Mesendoderm (in vitro differentiated cells): ENCODE results near the gene MATCAP1.
A peak's percentile ranks its signal among the peaks of the same experiment; 100 is the strongest.

Experiments used
- DNase-seq: peaks from one replicate; pipeline ENCODE4 v3.0.0; 2013
- H2AK5ac ChIP-seq: 2 replicates; pipeline ENCODE4 v1.6.1; 2013; ENCODE audit warnings: low read length, inconsistent platforms
- H2BK120ac ChIP-seq: 2 replicates; pipeline ENCODE4 v1.6.1; 2013; ENCODE audit warnings: low read depth, mild to moderate bottlenecking, low read length, moderate library complexity, mixed read lengths
- H2BK15ac ChIP-seq: replicated peaks from 2 replicates; pipeline ENCODE4 v1.6.1; 2013; ENCODE audit warnings: low read depth, mild to moderate bottlenecking, moderate library complexity
- H2BK5ac ChIP-seq: 2 replicates; pipeline ENCODE4 v1.6.1; 2013; ENCODE audit warnings: low read length, inconsistent platforms
- H3K18ac ChIP-seq: 2 replicates; pipeline ENCODE4 v1.6.1; 2013; ENCODE audit warnings: mild to moderate bottlenecking, low read length, mixed read lengths
- H3K23ac ChIP-seq: one replicate; pipeline ENCODE4 v1.6.1; 2013; ENCODE audit warnings: low read length
- H3K27ac ChIP-seq: 2 replicates; pipeline ENCODE4 v1.5.1; 2013; ENCODE audit warnings: low read depth, mild to moderate bottlenecking, inconsistent platforms, low read length, moderate library complexity
- H3K27me3 ChIP-seq: 2 replicates; pipeline ENCODE4 v1.6.1; 2013; ENCODE audit warnings: low read length, control low read depth, mild to moderate bottlenecking, inconsistent platforms; ENCODE audit not compliant: insufficient read depth, poor library complexity
- H3K36me3 ChIP-seq: 2 replicates; pipeline ENCODE4 v1.6.1; 2013; ENCODE audit warnings: low read length, inconsistent platforms; ENCODE audit not compliant: control insufficient read depth, insufficient read depth
- H3K4ac ChIP-seq: one replicate; pipeline ENCODE4 v1.6.1; 2013; ENCODE audit warnings: low read depth, mild to moderate bottlenecking, low read length, moderate library complexity
- H3K4me1 ChIP-seq: 2 replicates; pipeline ENCODE4 v1.6.1; 2013; ENCODE audit warnings: low read depth, low read length, inconsistent platforms; ENCODE audit not compliant: control insufficient read depth
- H3K4me2 ChIP-seq: 2 replicates; pipeline ENCODE4 v1.6.1; 2013; ENCODE audit warnings: low read length
- H3K4me3 ChIP-seq: 2 replicates; pipeline ENCODE4 v1.5.1; 2013; ENCODE audit warnings: mild to moderate bottlenecking, low read length
- H3K56ac ChIP-seq: one replicate; pipeline ENCODE4 v1.6.1; 2013; ENCODE audit warnings: low read length
- H3K79me1 ChIP-seq: 2 replicates; pipeline ENCODE4 v1.6.1; 2013; ENCODE audit warnings: low read length, inconsistent platforms
- H3K79me2 ChIP-seq: 2 replicates; pipeline ENCODE4 v1.6.1; 2013; ENCODE audit warnings: mild to moderate bottlenecking, low read length; ENCODE audit not compliant: control insufficient read depth, insufficient read depth
- H3K9ac ChIP-seq: 2 replicates; pipeline ENCODE4 v1.6.1; 2013; ENCODE audit warnings: low read length, inconsistent platforms
- H4K5ac ChIP-seq: one replicate; pipeline ENCODE4 v1.6.1; 2013; ENCODE audit warnings: low read length
- H4K8ac ChIP-seq: one replicate; pipeline ENCODE4 v1.6.1; 2013; ENCODE audit warnings: low read depth, mild to moderate bottlenecking, control low read depth, low read length, moderate library complexity
- WGBS: extraction: QIAGEN DNeasy Blood & Tissue Kit; methylation state at CpG from one replicate; pipeline ENCODE4 v1.1.7; 2013; ENCODE audit warnings: low lambda C conversion rate, missing lambda C conversion rate; ENCODE audit not compliant: insufficient coverage; ENCODE audit errors: extremely low coverage; 5-methylcytosine and 5-hydroxymethylcytosine counted together

Gene MATCAP1

DNA sequence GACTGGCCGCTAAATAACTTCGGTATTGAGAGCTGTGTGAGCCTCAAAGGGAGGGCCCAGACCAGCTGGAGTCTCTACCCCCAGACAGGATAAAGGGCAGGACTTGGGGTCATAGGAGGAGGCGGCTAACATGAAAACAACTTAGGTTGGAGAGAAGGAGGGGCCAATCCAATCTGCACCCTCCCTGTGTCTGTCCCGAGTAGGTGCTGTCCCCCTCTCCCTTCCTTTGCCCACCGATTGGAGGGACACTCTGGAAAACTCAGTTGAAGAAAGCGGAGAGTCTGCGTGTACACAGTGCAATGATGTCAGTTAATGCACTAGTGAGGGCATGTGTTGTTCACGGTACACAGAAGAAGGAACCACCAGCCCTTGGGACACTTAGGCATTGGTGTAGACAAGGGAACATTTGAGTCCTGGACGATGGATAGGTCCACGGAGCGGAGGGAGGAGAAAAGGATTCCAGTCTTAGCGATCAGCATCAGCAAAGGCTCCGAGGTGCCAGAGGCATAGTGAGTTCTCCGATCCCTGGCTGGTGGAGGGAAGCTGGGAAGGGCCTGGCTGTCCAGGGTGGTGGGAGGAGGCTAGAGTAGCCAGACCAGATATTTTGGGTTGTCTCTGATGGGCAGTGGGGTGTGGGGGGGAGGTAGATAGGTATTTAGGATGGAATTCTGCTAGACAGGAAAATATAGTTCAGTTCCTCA, 12.7 kb downstream of the MATCAP1 start:
- no CpG with 5 or more reads among the region's 14 CpGs for WGBS
- H4K5ac ChIP-seq: no peak overlapping the region
- H2AK5ac ChIP-seq: peak overlapping the region; percentile 27
- peak overlapping the region; percentile 85 for H3K4me2 ChIP-seq
- H3K18ac ChIP-seq: no peak overlapping the region
- H3K36me3 ChIP-seq: no peaks in the 10 kb centered on the region
- peaks cover 8% of the 10 kb centered on the region for H3K4me1 ChIP-seq
- no peak overlapping the region for H2BK120ac ChIP-seq
- DNase-seq: peak; percentile 34
- H3K27me3 ChIP-seq: peaks cover 40% of the 10 kb centered on the region
- peak overlapping the region; percentile 91 for H3K56ac ChIP-seq
- H3K27ac ChIP-seq: no peak overlapping the region
- H3K4me3 ChIP-seq: peak overlapping the region; percentile 33
- no peaks in the 10 kb centered on the region for H3K79me2 ChIP-seq
- H2BK5ac ChIP-seq: peak overlapping the region; percentile 23
- peak overlapping the region; percentile 82 for H3K9ac ChIP-seq
- no peak overlapping the region for H4K8ac ChIP-seq
- H3K79me1 ChIP-seq: no peaks in the 10 kb centered on the region
- H2BK15ac ChIP-seq: no peak overlapping the region
- no peak overlapping the region for H3K4ac ChIP-seq
- H3K23ac ChIP-seq: no peak overlapping the region

DNA sequence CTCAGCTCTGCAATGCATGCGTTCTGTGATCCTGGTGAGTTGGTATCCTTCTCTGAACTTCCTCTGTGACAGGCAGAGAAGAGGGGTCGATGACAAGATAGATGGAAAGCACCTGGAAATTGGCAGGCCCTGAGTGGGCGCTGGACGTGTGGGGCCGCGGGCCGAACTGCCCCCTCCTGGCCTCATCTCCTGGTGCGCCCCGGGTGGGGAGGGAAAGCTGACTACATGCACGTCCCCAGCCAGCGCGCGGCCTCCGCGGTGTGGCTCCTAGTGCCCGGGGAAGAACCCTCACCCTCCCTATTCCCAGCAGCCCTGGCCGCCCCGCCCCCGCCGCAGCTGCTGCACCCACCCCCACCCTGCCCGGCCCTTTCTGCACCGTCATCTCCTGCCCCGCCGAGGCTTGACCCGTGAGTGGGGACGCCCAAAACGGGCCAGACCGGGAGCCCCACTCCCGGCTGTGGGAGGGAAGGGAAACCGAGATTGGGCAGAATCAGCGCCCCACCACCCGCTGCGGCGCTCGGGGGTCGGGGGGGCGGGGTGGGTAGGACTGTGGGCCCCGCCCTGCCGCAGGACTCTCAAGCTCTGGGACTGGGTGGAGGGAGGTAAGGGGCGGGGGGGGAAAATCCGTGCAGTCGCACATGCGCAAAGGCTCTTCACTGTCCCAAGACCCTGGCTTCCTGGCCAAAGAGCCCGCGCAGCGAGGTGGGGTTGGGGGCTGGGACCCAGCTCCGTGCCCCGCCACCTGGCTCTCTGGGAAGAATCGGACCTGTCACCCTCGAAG, 13.4 kb downstream of the MATCAP1 start, which contains the start of gene NOL3:
Gene NOL3, plus strand, starts transcription at position 371 of the 781 bp plus-strand sequence.
- WGBS: no CpG with 5 or more reads among the region's 50 CpGs
- peak; percentile 90 for DNase-seq
- Histone ChIP-seq H3K4me3 (peak within 1 kb of the TSS; percentile 33), H3K79me1 (no peaks in the 10 kb centered on the region), H2BK120ac (no peak within 1 kb of the TSS), H4K5ac (no peak within 1 kb of the TSS), H4K8ac (peak within 1 kb of the TSS; percentile 14), H3K4me1 (peaks cover 8% of the 10 kb centered on the region), H3K27ac (no peak within 1 kb of the TSS), H3K36me3 (no peaks in the 10 kb centered on the region), H3K4ac (peak within 1 kb of the TSS; percentile 46), H2BK15ac (no peak within 1 kb of the TSS), H3K27me3 (peaks cover 47% of the 10 kb centered on the region), H3K18ac (peak within 1 kb of the TSS; percentile 82), H3K9ac (peak within 1 kb of the TSS; percentile 82), H3K79me2 (no peaks in the 10 kb centered on the region), H3K56ac (peak within 1 kb of the TSS; percentile 91), H3K4me2 (peak within 1 kb of the TSS; percentile 85), H3K23ac (no peak within 1 kb of the TSS), H2AK5ac (peak within 1 kb of the TSS; percentile 27), H2BK5ac (peak within 1 kb of the TSS; percentile 23)

DNA sequence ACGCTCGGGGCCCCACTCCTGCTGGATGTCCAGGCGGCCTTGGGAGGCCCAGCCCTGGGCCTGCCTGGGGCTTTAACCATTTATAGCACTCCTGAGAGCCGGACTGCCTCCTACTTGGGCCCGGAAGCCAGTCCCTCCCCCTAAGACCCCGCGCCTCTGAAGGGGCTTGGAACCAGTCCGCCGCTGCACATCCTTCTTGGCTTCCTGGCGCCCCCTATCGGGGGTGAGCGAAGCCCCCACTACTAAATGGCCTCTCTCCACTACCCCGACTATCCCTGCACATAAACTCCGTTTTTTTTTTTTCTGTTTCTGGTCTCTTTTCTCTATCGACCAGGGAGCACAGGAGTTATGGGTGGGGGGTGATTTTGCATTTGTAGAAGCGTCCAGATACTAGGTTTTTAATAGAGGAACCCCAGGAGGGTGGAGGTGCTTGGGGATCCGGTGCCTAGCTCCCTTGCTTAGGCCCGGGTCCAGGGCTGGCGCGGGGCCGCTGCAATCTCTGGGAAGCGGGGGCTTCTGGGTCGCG, 14.1 kb downstream of the MATCAP1 start:
- peak; percentile 88 for DNase-seq
- H3K27me3 ChIP-seq: peaks cover 49% of the 10 kb centered on the region
- WGBS: no CpG with 5 or more reads among the region's 24 CpGs

DNA sequence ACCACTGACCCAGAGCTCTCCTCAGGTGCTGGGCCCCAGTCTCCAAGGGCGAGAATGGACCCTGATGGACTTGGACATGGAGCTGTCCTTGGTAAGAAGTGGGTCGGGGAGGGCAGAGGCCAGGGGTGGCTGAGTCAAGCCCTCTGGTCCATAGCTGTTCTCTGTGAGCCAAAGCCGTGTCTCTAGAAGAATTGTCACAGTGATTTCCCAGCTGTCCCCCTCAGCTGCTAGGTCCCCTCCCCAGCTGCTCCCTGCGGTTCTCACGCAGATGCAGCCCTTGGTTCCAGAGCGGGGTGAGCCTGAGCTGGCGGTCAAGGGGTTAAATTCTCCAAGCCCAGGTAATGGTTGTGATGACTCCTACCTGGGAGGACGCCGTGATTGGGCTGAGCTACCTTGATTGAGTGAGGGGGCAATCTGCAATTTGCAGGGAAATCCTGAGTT, 14.7 kb downstream of the MATCAP1 start:
- H3K79me2 ChIP-seq: no peaks in the 10 kb centered on the region
- no peak overlapping the region for H3K18ac ChIP-seq
- H3K36me3 ChIP-seq: no peaks in the 10 kb centered on the region
- H3K79me1 ChIP-seq: no peaks in the 10 kb centered on the region
- H2BK120ac ChIP-seq: no peak overlapping the region
- H3K4ac ChIP-seq: no peak overlapping the region
- no peak overlapping the region for H2AK5ac ChIP-seq
- H2BK15ac ChIP-seq: no peak overlapping the region
- no CpG with 5 or more reads among the region's 9 CpGs for WGBS
- no peak overlapping the region for H3K27ac ChIP-seq
- H3K27me3 ChIP-seq: peaks cover 51% of the 10 kb centered on the region
- H2BK5ac ChIP-seq: no peak overlapping the region
- no peak overlapping the region for H4K5ac ChIP-seq
- H3K9ac ChIP-seq: peak overlapping the region; percentile 18
- H3K4me2 ChIP-seq: no peak overlapping the region
- no peak overlapping the region for H3K23ac ChIP-seq
- DNase-seq: peak; percentile 46
- peaks cover 8% of the 10 kb centered on the region for H3K4me1 ChIP-seq
- no peak overlapping the region for H3K56ac ChIP-seq
- no peak overlapping the region for H3K4me3 ChIP-seq
- no peak overlapping the region for H4K8ac ChIP-seq

More for the DNA sequence above, 14.1 kb downstream of the MATCAP1 start:
- Histone ChIP-seq H3K36me3 (no peaks in the 10 kb centered on the region), H2BK5ac (no peak overlapping the region), H2BK120ac (no peak overlapping the region), H3K27ac (no peak overlapping the region), H3K4me2 (peak overlapping the region; percentile 28), H4K8ac (peak overlapping the region; percentile 14), H3K4me3 (no peak overlapping the region), H2AK5ac (no peak overlapping the region), H4K5ac (no peak overlapping the region), H3K4ac (no peak overlapping the region), H2BK15ac (no peak overlapping the region), H3K23ac (no peak overlapping the region), H3K79me1 (no peaks in the 10 kb centered on the region), H3K79me2 (no peaks in the 10 kb centered on the region), H3K56ac (peak overlapping the region; percentile 78), H3K9ac (peak overlapping the region; percentile 59), H3K18ac (peak overlapping the region; percentile 82), H3K4me1 (peaks cover 8% of the 10 kb centered on the region)

DNA sequence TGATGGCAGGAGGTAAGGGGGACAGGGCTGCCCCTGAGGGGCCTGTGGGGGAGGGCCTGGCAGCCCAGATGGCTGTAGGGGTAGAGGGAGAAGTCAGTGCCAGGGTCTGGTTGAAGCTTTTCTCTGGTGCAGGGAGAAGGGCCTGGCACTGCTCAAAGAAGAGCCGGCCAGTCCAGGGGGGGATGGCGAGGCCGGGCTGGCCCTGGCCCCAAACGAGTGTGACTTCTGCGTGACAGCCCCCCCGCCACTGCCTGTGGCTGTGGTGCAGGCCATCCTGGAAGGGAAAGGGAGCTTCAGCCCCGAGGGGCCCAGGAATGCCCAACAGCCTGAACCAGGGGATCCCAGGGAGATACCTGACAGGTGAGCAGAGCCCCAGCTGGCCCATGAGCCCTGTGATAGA, 16.2 kb downstream of the MATCAP1 start:
- Histone ChIP-seq H2BK5ac (no peak overlapping the region), H3K79me2 (no peaks in the 10 kb centered on the region), H3K27me3 (peaks cover 60% of the 10 kb centered on the region), H4K8ac (no peak overlapping the region), H2BK15ac (no peak overlapping the region), H3K4me1 (peaks cover 6% of the 10 kb centered on the region), H3K23ac (no peak overlapping the region), H3K36me3 (no peaks in the 10 kb centered on the region), H3K56ac (no peak overlapping the region), H2AK5ac (no peak overlapping the region), H3K18ac (no peak overlapping the region), H2BK120ac (no peak overlapping the region), H3K27ac (no peak overlapping the region), H4K5ac (no peak overlapping the region), H3K4me2 (no peak overlapping the region), H3K4ac (no peak overlapping the region), H3K4me3 (no peak overlapping the region), H3K79me1 (no peaks in the 10 kb centered on the region), H3K9ac (no peak overlapping the region)
- DNase-seq: no peak
- no CpG with 5 or more reads among the region's 7 CpGs for WGBS
